NOMO-1 (cell line): Measurements from ENCODE around the gene RAB11A.
A peak's percentile ranks its signal among the peaks of the same experiment; 100 is the strongest.
"Not testable (repeated sequence)": the region's sequence is repeated elsewhere in the genome, so short reads cannot be mapped to it uniquely, and the experiment has no call there.

ENCODE experiments used
- DNase-seq, 2 experiments: peaks; one replicate each; lab custom pipeline; 2025; ENCODE audit not compliant: unreplicated experiment in 2 of 2; lab: John Stamatoyannopoulos, UW

Gene RAB11A

DNA sequence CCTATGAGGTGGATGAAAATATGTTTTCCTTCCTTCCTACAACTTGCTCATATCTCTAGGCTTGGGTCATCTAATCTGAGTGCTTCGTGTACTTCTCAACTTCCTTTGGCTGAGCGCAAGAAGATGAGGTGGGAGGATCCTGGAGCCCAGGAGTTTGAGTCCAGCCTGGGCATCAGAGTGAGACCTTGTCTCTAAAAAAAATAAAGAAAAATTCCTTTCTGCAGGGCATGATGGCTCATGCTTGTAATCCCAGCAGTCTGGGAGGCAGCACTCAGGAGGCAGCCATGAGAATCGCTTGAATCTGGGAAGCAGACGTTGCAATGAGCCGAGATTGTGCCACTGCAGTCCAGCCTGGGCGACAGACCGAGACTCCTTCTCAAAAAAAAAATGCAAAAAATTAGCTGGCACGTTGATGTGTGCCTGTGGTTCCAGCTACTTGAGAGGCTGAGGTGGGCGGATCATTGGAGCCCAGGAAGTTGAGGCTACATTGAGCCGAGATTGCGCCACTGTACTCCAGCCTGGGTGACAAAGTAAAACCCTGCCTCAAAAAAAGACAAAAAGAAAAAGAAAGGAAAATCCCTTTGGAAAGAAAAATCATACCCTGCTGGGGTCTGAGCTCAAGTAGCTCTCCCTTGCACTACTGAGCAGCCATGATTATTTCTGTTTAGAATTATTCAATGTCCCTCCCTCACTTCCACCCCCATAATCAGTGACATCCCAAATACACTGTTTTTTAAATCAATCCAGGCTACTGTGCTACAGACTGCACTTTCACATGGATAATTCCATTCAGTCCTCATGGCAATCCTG lies 28.0 kb upstream of the RAB11A start:
- DNase-seq = peak in 1 of 2 experiments; percentile 7

DNA sequence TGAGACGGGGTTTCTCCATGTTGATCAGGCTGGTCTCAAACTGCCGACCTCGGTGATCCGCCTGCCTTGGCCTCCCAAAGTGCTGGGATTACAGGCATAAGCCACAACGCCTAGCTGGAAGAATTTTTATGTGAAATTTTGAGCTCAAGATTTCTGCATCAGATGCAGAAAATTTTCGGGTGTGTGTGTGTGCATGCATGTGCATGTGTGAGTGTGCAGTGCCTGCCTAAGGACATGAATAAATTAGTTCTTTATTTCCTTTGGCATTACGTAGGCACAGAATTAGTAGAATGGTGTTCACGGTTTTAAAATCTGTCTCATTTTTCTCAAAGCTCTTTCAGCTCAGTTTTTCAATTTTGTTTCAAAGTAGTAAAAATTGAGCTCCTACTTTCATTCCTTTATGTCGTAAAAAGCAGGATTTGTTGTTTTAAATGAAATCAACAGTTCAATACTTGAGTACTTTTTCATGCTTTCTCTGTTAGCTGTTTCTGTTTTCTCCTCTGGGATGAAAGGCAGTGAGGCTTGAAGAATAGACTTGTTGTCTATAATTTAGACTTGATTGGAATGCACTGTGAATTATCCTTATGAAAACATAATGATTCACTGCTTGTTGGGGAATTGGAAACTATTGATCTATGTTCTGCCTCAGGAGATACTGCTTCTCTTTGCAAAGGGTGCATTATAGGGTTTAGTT lies 23.3 kb upstream of the RAB11A start:
- no peak for DNase-seq

DNA sequence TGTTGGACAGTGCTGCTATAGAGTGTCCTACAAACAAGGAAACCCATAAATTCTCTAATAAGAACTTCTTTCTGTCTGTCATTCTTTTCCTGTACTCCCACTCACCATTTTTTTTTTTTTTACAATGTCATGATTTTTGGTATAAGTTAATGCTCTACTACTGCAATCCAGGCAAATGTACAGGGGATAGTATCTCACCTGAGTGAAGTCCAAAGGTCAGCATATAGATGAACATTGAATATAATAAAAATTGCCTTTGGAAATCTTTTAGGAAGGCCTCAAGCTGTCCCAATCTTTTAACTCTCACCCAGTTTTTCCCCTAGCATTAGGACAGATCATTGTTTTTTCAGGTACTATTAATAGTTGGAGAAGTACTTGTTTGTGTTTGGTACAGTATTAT lies 21.3 kb upstream of the RAB11A start:
- no peak for DNase-seq

DNA sequence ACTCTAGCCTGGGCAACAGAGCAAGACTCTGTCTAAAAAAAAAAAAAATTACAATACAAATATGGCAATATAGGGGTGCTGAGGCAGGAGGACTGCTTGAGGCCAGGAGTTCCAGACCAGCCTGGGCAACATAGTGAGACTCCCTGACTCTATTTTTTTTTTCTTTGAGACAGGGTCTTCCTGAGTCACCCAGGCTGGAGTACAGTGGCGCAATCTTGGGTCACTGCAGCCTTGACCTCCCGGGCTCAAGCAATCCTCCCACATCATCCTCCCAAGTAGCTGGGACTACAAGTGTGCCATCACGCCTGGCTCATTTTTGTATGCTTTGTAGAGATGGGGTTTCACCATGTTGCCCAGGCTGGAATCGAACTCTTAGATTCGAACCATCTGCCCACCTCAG lies 17.3 kb upstream of the RAB11A start:
- DNase-seq = no peak

- peak; percentile 12 to 47 for DNase-seq
These were observed 12.4 kb upstream of the RAB11A start for GRCh38 chr15:65856821-65857455.

DNA sequence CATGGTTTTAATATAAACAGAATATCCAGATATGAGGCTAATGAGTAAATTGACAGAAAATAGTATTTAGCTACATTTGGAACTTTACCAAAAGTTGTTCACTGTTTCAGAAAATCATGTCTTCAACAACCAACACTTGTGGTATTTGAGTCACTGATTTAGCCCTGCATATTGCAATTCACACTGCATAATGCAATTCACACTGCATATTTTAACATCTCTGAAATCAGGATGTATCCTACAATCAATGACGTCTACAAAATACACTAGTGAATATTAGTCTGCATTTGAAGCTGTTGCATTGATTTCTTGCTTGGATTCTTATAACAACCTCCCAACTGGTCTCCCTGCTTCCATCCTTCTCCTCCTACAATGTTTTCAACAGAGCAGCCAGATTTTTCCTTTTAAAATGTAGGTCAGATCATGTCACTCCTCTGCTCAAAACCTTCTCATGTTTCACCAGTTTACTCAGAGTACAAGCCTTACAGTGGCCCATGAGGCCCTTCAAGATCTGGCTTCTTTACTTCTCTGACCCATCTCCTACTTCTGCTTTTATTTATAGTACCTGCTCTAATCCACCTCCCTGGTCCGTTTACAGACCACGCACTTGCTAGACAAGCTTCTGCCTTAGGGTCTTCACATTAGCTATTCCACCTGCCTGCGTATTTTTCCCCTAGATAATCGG lies 11.4 kb upstream of the RAB11A start:
- no peak for DNase-seq

GRCh38 chr15:65862682-65863081 lies 6.6 kb upstream of the RAB11A start:
- DNase-seq = peak; percentile 39 to 63

- no peak for DNase-seq
These were observed 6.2 kb upstream of the RAB11A start for GRCh38 chr15:65863106-65863505.

- DNase-seq = no peak
These were observed 2.0 kb upstream of the RAB11A start for GRCh38 chr15:65867244-65867643.

- not testable (repeated sequence) for DNase-seq
These were observed 1.4 kb upstream of the RAB11A start for GRCh38 chr15:65867933-65868332.

- peak in 1 of 2 experiments; percentile 64 for DNase-seq
These were observed 655 bp upstream of the RAB11A start for GRCh38 chr15:65868546-65869125.

GRCh38 chr15:65869954-65870871 lies 922 bp downstream of the RAB11A start:
- peak; percentile 3 to 25 for DNase-seq

GRCh38 chr15:65870889-65871533 lies 1.7 kb downstream of the RAB11A start:
- peak; percentile 33 to 76 for DNase-seq

- not testable (repeated sequence) for DNase-seq
These were observed 2.6 kb downstream of the RAB11A start for GRCh38 chr15:65871886-65872285.

DNA sequence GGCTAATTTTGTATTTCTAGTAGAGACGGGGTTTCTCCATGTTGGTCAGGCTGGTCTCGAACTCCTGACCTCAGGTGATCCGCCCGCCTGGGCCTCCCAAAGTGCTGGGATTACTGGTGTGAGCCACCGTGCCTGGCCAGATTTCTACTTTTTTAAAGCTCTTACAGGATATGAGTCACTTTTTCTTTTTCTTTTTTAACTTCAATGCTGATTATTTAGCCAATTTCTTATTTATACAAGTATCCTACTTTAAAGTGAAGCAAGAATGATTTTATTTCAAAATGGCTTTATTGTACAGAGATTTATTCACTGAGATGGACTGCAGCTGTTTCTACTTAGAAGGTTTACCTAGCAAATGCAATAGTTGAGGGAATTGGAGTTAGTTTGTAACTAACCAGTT lies 3.3 kb downstream of the RAB11A start:
- DNase-seq = not testable (repeated sequence)

DNA sequence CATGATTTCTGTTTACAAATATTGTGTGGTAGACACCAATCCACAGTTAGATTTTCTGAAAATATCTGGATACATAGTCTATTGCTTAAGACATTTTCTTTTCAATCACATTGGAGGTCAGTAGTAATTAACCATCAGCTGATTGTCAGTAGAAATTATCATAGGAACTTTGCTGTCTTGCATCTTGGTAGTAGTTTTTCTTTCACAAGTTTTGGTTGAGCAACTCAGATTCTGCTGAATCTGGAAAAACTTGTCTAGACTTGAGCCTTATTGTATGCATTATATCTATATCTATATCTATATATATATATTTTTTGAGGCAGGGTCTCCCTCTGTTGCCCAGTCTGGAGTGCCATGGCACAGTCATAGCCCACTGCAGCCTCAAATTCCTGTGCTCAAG lies 4.0 kb downstream of the RAB11A start:
- no peak for DNase-seq

GRCh38 chr15:65875458-65875857 lies 6.2 kb downstream of the RAB11A start:
- DNase-seq = no peak

GRCh38 chr15:65877749-65878148 lies 8.5 kb downstream of the RAB11A start:
- no peak for DNase-seq

- no peak for DNase-seq
These were observed 12.6 kb downstream of the RAB11A start for GRCh38 chr15:65881766-65882434.
